ENCODE results near the gene NDRG3. TPM values are rescaled to one million over a fixed set of nuclear protein-coding genes. Genes with fewer than 3 reads are reported as not detected.

Gene NDRG3
- total and polyA plus RNA-seq, 2 of the 8 experiments (the other 6 are each of a cell fraction or from before 2014, with no cell fraction given): 25.7 to 32.3 TPM

DNA sequence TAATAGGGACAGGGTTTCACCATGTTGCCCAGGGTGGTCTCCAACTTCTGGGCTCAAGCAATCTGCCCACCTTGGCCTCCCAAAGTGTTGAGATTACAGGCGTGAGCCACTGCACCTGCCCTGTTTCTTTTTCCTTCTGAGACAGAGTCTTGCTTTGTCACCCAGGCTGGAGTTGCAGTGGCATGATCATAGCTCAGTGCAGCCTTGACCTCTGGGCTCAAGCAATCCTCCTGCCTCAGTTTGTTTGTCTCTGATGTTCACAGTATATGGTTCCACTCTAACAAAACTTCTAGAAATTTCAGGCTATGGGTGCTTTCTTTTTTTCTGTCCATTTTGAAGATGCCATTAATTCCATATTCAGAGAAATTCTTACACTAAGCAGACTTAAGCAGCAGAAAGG lies 33.1 kb downstream of the NDRG3 start:
- Histone ChIP-seq H4K5ac (ENCODE audit: insufficient read length, low read depth, low read length) (no peak overlapping the region), H3K4me2 (ENCODE audit: insufficient read depth in 1 of 2, low read depth in 2 of 2, low read length in 2 of 2) (no peak overlapping the region), H3K23me2 (ENCODE audit: low read depth, low read length) (no peaks in the 10 kb centered on the region), H3K9me3 (ENCODE audit: insufficient read depth in 2 of 2, low read depth in 1 of 2, low read length in 1 of 2) (no peaks in the 10 kb centered on the region), H2BK120ac (replicated peaks; ENCODE audit: low read depth, low read length) (no peak overlapping the region), H3K79me2 (ENCODE audit: control insufficient read depth in 1 of 2, insufficient read depth in 2 of 2, low read length in 2 of 2) (no peaks in the 10 kb centered on the region), H2BK20ac (ENCODE audit: low read length) (no peak overlapping the region), H3K23ac (ENCODE audit: insufficient read length) (no peak overlapping the region), H3K36me3 (ENCODE audit: control insufficient read depth in 2 of 4, insufficient read depth in 4 of 4, low read length in 3 of 4) (no peaks in the 10 kb centered on the region), H2AK5ac (ENCODE audit: low read depth, low read length) (no peak overlapping the region), H4K8ac (ENCODE audit: extremely low read depth, insufficient read depth, low read length) (no peak overlapping the region), H4K91ac (replicated peaks; ENCODE audit: insufficient read length, low read length) (no peak overlapping the region), H3K18ac (ENCODE audit: extremely low read depth, low read length) (no peak overlapping the region), H3K27ac (ENCODE audit: low read depth, low read length) (no peak overlapping the region), H3K79me1 (ENCODE audit: low read depth, low read length) (no peaks in the 10 kb centered on the region), H2BK12ac (ENCODE audit: low read depth, low read length) (no peak overlapping the region), H4K20me1 (replicated peaks in 1 of 2; ENCODE audit: control insufficient read depth in 1 of 2, insufficient read depth in 2 of 2, low read length in 2 of 2) (no peaks in the 10 kb centered on the region), H3K56ac (replicated peaks; ENCODE audit: insufficient read length, low read depth, low read length) (no peak overlapping the region), H3K14ac (ENCODE audit: insufficient read length) (no peak overlapping the region), H3K4me3 (ENCODE audit: extremely low read depth in 1 of 4, insufficient read depth in 2 of 4, low read depth in 3 of 4, low read length in 4 of 4) (no peak overlapping the region), H3K9ac (replicated peaks in 1 of 4; ENCODE audit: extremely low read depth in 1 of 4, low read depth in 3 of 4, low read length in 3 of 4) (no peak overlapping the region), H3K27me3 (replicated peaks in 1 of 4; ENCODE audit: control insufficient read depth in 3 of 4, extremely low read depth in 1 of 4, insufficient read depth in 3 of 4, low read length in 3 of 4) (no peaks in the 10 kb centered on the region), H3K4me1 (replicated peaks in 1 of 4; ENCODE audit: control insufficient read depth in 3 of 4, insufficient read depth in 4 of 4, low read length in 3 of 4) (no peaks in the 10 kb centered on the region), H2BK5ac (ENCODE audit: low read depth, low read length) (no peak overlapping the region), H3K4ac (replicated peaks; ENCODE audit: insufficient read length, low read depth, low read length) (no peak overlapping the region), H2BK15ac (ENCODE audit: low read length) (no peak overlapping the region), H2AFZ (ENCODE audit: low read length) (no peak overlapping the region)
- 92% methylated on average over 1 of the region's 1 CpG; no CpG with 5 or more reads in 1 of the 2 experiments for WGBS, 2 experiments (ENCODE audit: extremely low coverage in 1 of 2, insufficient coverage in 1 of 2, insufficient read length in 1 of 2, insufficient replicate concordance in 2 of 2, low coverage in 1 of 2, low lambda C conversion rate in 2 of 2, missing lambda C conversion rate in 1 of 2)
- no peak for FAIRE-seq
- TF ChIP-seq MAX (IDR thresholded peaks at IDR 0.05) (no peak), RBBP5 (IDR thresholded peaks at IDR 0.05; ENCODE audit: borderline replicate concordance, low read depth, low read length) (no peak), KDM4A (IDR thresholded peaks at IDR 0.05; ENCODE audit: low read depth, low read length, severe bottlenecking) (no peak), MAFK (IDR thresholded peaks at IDR 0.05; ENCODE audit: low read depth, low read length) (no peak), BRCA1 (IDR thresholded peaks at IDR 0.05; ENCODE audit: low read depth, low read length) (no peak), ZNF274 (IDR thresholded peaks at IDR 0.05; ENCODE audit: borderline replicate concordance, extremely low read depth, low read length) (no peak), TAF7 (optimal IDR thresholded peaks at IDR 0.05; ENCODE audit: borderline replicate concordance, low read depth, low read length) (no peak), GTF2F1 (IDR thresholded peaks at IDR 0.05; ENCODE audit: borderline replicate concordance, low read depth, low read length) (no peak), SRF (IDR thresholded peaks at IDR 0.05; ENCODE audit: low read depth, low read length) (no peak)
- ChIA-PET POLR2A (ENCODE audit: partially characterized antibody) (no interaction called here), CTCF (ENCODE audit: partially characterized antibody) (interaction anchor here (0.9 to 1.7 kb wide), 3 partner anchors 16 to 42 kb away, joined by 4 to 8 read pairs (median 6); no protein-coding TSS in a partner anchor)
- no peak for DNase-seq (ENCODE audit: low read depth in 1 of 2, low spot score in 2 of 2)

Measured in H1 (cell line).